Parietal lobe (tissue), 1 donor: ENCODE data around the gene VPS37C. TPM values are rescaled to one million over a fixed set of nuclear protein-coding genes. Genes with fewer than 3 reads are reported as not detected.

Source experiments
- total RNA-seq: library from RNA; depleted of rRNA; stranded (reverse); fragments of >200 nt; gene quantifications from one replicate; pipeline ENCODE4 v1.2.3, GENCODE V29; 2014

The VPS37C gene
- 12.2 TPM for total RNA-seq

DNA sequence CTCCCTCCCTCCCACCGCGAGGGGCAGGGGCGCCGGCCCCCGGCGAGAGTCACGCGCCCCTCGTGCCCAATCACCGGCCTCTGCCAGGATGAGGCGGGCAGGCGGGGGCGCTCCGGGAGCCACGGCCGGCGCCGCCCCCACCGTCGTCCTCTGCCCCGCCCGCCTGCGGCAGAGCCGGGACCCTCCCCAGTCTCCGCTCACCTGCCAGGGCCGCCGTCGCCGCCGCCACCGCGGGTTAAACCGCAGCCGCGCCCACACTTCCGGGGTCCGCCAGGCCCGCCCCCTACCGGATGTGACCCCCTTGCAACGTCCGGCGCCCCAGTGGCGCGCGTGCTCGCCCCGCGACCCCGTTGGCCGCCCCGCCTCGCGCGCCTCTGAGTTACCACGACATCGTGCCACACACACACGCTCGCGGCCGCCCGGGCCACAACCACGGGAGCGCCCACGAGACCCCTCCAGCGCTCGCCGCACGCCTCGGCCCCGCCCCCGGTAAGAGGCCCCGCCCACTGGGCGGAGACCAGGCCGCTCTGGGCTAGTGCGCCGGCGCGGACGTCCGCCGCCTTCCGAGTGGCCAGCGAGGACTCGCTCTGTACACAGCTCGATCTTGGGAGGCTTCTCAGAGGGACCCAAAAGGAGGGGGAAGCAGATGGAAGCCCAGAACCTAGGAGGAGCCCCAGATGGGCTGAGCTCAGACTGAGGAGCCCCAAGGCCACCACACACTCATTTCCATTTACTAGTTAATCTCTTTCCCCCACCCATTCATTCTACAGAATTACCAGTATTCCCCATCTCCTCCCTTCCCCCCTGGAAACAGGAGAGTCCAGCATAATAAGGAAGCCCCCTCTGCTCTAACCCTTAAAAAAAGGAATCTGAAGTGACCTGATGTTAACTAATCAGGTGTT is at the start of gene VPS37C:
TSS of gene VPS37C (minus strand) at position 237 of the 902 bp plus-strand sequence. CDS start 22,597 bp downstream, outside the sequence.

DNA sequence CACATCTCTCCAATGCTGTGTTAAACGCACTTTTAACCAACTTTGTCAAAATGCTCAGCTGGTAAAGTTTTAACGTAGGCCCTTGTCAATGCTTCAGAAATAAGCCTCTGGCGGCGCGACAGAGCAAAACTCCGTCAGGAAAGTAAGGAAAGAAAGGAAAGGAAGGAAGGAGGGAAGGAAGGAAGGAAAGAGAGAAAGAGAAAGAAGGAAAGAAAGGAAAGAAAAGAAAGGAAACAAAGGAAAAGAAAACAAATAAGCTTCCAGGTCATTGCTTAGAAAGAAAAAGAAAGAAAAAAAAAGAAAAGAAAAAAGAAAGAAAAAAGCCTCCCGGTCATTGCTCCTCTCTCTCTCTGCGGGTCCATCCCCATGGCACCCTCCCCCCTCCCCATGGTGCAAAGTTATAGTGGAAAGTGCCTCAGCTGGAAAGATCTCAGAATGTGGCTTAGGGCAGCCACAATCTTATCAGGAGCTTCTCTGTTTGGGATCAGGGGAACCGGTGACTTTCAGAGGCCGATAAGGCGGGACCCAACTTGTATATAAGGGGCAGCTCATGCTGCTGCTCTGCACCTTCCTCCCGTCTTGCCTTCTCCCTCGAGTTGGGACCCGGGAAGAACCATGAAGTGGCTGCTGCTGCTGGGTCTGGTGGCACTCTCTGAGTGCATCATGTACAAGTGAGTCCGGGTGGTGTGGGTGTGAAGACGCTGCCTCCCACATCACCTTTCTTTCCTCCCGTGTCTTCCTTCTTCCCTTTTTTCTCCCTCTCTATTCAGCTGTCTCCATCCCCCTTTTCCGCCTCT is 41.9 kb upstream of the VPS37C start, which contains the start of gene PGA3:
TSS of gene PGA3 (plus strand) at position 566 of the 797 bp plus-strand sequence. CDS start at position 616, 50 bp downstream.

Other genes with a start within 250 kb of the VPS37C start
- gene TMEM109, start 247.3 kb downstream of the VPS37C start, total RNA-seq, result 8.1 TPM
- 139 TPM for gene TMEM132A, start 237.0 kb downstream of the VPS37C start, total RNA-seq
- gene SLC15A3, start 209.2 kb downstream of the VPS37C start, total RNA-seq, result 1.9 TPM
- not detected for gene CD6, start 189.7 kb downstream of the VPS37C start, total RNA-seq
- gene CD5, start 58.9 kb downstream of the VPS37C start, total RNA-seq, result not detected
- gene PGA3, start 42.1 kb upstream of the VPS37C start, total RNA-seq, result not detected
- gene PGA4, start 60.9 kb upstream of the VPS37C start, total RNA-seq, result not detected
- not detected for gene PGA5, start 79.7 kb upstream of the VPS37C start, total RNA-seq
- 7.2 TPM for gene VWCE, start 133.9 kb upstream of the VPS37C start, total RNA-seq
- gene DDB1, start 171.7 kb upstream of the VPS37C start, total RNA-seq, result 201 TPM
- 14.4 TPM for gene TKFC, start 171.8 kb upstream of the VPS37C start, total RNA-seq
- 12.5 TPM for gene CYB561A3, start 200.5 kb upstream of the VPS37C start, total RNA-seq
- gene TMEM138, start 200.9 kb upstream of the VPS37C start, total RNA-seq, result 43.2 TPM
- 9.4 TPM for gene TMEM216, start 231.2 kb upstream of the VPS37C start, total RNA-seq